CD4-positive, alpha-beta T cell (primary cell): ENCODE data around the gene MAP3K19. TPM values are rescaled to one million over a fixed set of nuclear protein-coding genes. Genes with fewer than 3 reads are reported as not detected.
"Not testable (repeated sequence)": the region's sequence is repeated elsewhere in the genome, so short reads cannot be mapped to it uniquely, and the experiment has no call there.

Experiments
- ATAC-seq: fragments of 200-7000 bp; cut with Tn5 transposase; one replicate; pipeline ENCODE4 v1.10.0; 2022; ENCODE audit warnings: mild to moderate bottlenecking; ENCODE audit not compliant: poor library complexity
- CTCF ChIA-PET: fragments of 350-600 bp; sonication (Branson Sonifier 250); formaldehyde crosslinking; loops from one replicate; lab custom pipeline; 2021; ENCODE audit warnings: antibody characterized with exemption, inconsistent platforms; lab: Charles Lee
- POLR2A ChIA-PET: fragments of 350-600 bp; sonication (Branson Sonifier 250); formaldehyde crosslinking; loops from one replicate; lab custom pipeline; 2021; ENCODE audit warnings: antibody characterized with exemption, inconsistent platforms; lab: Charles Lee
- DNase-seq, 14 experiments: peaks; one replicate each; pipeline ENCODE4 v3.0.0-alpha.2; 2013 to 2020; ENCODE audit warnings: mixed read lengths in 2 of 14
- H3K27ac ChIP-seq, 2 donors: one replicate each; pipeline versions ENCODE4 v1.5.1 to v1.7.0; 2013; ENCODE audit warnings: low read length in 2 of 2, low read depth in 1 of 2, mild to moderate bottlenecking in 1 of 2
- H3K27me3 ChIP-seq, 2 experiments: 1 replicate in 1 of 2; 2 replicates in 1 of 2; pipeline versions ENCODE4 v1.6.1 to v1.7.0; 2013; ENCODE audit warnings: low read length in 2 of 2, control low read depth in 1 of 2, mild to moderate bottlenecking in 1 of 2, moderate library complexity in 1 of 2; ENCODE audit not compliant: insufficient read depth in 2 of 2, control insufficient read depth in 1 of 2
- H3K36me3 ChIP-seq: one replicate; pipeline ENCODE4 v1.6.1; 2013; ENCODE audit warnings: low read length, control low read depth; ENCODE audit not compliant: insufficient read depth
- H3K4me1 ChIP-seq: one replicate; pipeline ENCODE4 v1.6.1; 2013; ENCODE audit warnings: low read length, control low read depth; ENCODE audit not compliant: insufficient read depth
- H3K4me3 ChIP-seq: one replicate; pipeline ENCODE4 v1.5.1; 2013; ENCODE audit warnings: mild to moderate bottlenecking, low read length, moderate library complexity
- H3K9me3 ChIP-seq, 2 experiments: 1 replicate in 1 of 2; 2 replicates in 1 of 2; pipeline versions ENCODE4 v1.6.1 to v1.7.0; 2013; ENCODE audit warnings: low read length in 2 of 2, mild to moderate bottlenecking in 2 of 2, control low read depth in 1 of 2, moderate library complexity in 1 of 2; ENCODE audit not compliant: control insufficient read depth in 1 of 2, insufficient read depth in 1 of 2
- H3K27ac Mint-ChIP-seq: one replicate; pipeline ENCODE4 v1.8.0; 2020; ENCODE audit warnings: mixed read lengths
- H3K27me3 Mint-ChIP-seq: one replicate; pipeline ENCODE4 v1.8.0; 2021; ENCODE audit warnings: mixed read lengths
- H3K36me3 Mint-ChIP-seq: one replicate; pipeline ENCODE4 v1.8.0; 2021; ENCODE audit warnings: low read depth, mixed read lengths
- H3K4me1 Mint-ChIP-seq: one replicate; pipeline ENCODE4 v1.8.0; 2021; ENCODE audit warnings: low read depth, mixed read lengths
- H3K4me3 Mint-ChIP-seq: one replicate; pipeline ENCODE4 v1.8.0; 2020; ENCODE audit warnings: mild to moderate bottlenecking, mixed read lengths
- H3K9me3 Mint-ChIP-seq: one replicate; pipeline ENCODE4 v1.8.0; 2020; ENCODE audit warnings: mixed read lengths
- intact Hi-C, 2 experiments: fragments of 100-400 bp; cut with DNase I in 1 of 2; cut with micrococcal nuclease in 1 of 2; formaldehyde crosslinking; loops; one replicate each; pipeline versions ENCODE4 v1.15.1 to v1.9.0; 2023 to 2025; cut with DNase I, micrococcal nuclease
- total RNA-seq, 174 experiments: library from RNA in 2 of 174; stranded (reverse) in 2 of 174; gene quantifications; one replicate each; pipeline ENCODE4 v1.2.3 and lab custom pipeline; 2021 to 2026
- TF ChIP-seq, protein P1 (sequence below): fragments of 200-600 bp; IDR thresholded peaks from one replicate; pipeline ENCODE4 v1.8.0; 2022; ENCODE audit warnings: antibody characterized with exemption, mild to moderate bottlenecking

The MAP3K19 gene
- total RNA-seq, 2 experiments from 2014 or later: not detected

DNA sequence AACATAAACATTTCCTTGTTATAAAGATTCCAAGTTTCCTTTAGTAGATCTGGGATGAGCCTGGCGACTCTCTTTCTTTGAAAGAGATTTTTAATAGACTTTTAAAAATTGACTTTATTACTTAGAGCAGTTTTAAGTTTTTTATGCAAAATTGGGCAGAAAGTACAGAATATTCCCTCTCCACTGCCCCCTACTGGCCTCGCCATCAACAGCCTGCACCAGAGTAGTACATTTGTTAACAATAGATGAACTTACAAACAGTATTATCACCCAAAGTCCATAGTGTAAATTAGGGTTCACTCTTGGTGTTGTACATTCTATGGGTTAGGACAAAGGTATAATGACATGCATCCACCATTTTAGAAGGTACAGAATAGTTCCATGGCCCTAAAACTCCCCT lies 3.9 kb downstream of the MAP3K19 start:
- DNase-seq (peak in 7 of 14 experiments; percentile 8 to 47 (median 14)), ATAC-seq (no peak)
- ChIA-PET CTCF (interaction anchor here (1.0 kb wide), 1 partner anchor 83 kb away, joined by 3 read pairs; no protein-coding TSS in a partner anchor), POLR2A (no interaction called here)
- Mint-ChIP-seq H3K27me3 (peaks cover 4% of the 10 kb centered on the region), H3K4me3 (no peak overlapping the region), H3K4me1 (no peaks in the 10 kb centered on the region), H3K27ac (no peak overlapping the region), H3K9me3 (no peaks in the 10 kb centered on the region), H3K36me3 (no peaks in the 10 kb centered on the region)
- intact Hi-C loops: no loop called here
- no peaks in the 10 kb centered on the region for H3K27me3 ChIP-seq
- no peaks in the 10 kb centered on the region for H3K36me3 ChIP-seq
- H3K4me1 ChIP-seq: no peaks in the 10 kb centered on the region
- no peaks in the 10 kb centered on the region for H3K9me3 ChIP-seq
- TF ChIP-seq, protein P1, sequence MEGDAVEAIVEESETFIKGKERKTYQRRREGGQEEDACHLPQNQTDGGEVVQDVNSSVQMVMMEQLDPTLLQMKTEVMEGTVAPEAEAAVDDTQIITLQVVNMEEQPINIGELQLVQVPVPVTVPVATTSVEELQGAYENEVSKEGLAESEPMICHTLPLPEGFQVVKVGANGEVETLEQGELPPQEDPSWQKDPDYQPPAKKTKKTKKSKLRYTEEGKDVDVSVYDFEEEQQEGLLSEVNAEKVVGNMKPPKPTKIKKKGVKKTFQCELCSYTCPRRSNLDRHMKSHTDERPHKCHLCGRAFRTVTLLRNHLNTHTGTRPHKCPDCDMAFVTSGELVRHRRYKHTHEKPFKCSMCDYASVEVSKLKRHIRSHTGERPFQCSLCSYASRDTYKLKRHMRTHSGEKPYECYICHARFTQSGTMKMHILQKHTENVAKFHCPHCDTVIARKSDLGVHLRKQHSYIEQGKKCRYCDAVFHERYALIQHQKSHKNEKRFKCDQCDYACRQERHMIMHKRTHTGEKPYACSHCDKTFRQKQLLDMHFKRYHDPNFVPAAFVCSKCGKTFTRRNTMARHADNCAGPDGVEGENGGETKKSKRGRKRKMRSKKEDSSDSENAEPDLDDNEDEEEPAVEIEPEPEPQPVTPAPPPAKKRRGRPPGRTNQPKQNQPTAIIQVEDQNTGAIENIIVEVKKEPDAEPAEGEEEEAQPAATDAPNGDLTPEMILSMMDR: peak; percentile 39
- H3K4me3 ChIP-seq: no peak overlapping the region
- no peak overlapping the region for H3K27ac ChIP-seq

DNA sequence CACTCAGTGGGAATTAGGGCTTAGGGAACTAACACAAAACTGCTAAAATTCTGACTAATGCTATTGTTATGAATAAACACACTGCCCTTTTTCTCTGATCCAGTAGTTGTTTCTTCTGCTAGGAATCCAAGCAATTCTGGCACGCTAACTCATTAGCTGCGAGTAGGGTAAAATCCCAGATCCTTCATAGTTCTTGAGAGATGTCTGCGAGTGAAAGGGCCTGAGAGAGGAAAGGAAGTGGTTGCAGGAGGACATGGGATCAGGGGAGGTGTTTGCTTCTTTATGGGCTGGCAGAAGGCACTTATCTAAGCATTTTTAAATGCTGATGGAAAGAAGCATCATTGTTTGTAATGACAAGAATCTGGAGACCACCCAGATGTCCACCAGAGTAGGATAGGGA lies 9.4 kb downstream of the MAP3K19 start:
- no peak overlapping the region for H3K27ac Mint-ChIP-seq
- no peaks in the 10 kb centered on the region for H3K9me3 ChIP-seq
- ChIA-PET POLR2A (interaction anchor here (0.6 kb wide), 1 partner anchor 867 kb away, joined by 3 read pairs; no protein-coding TSS in a partner anchor), CTCF (no interaction called here)
- H3K36me3 Mint-ChIP-seq: no peaks in the 10 kb centered on the region
- no peaks in the 10 kb centered on the region for H3K27me3 ChIP-seq
- H3K27me3 Mint-ChIP-seq: no peaks in the 10 kb centered on the region
- TF ChIP-seq, protein P1: no peak
- no peak overlapping the region for H3K27ac ChIP-seq
- H3K4me1 ChIP-seq: no peaks in the 10 kb centered on the region
- H3K4me3 Mint-ChIP-seq: no peak overlapping the region
- no peak overlapping the region for H3K4me3 ChIP-seq
- ATAC-seq: no peak
- no peaks in the 10 kb centered on the region for H3K4me1 Mint-ChIP-seq
- DNase-seq: no peak
- H3K36me3 ChIP-seq: no peaks in the 10 kb centered on the region
- no peaks in the 10 kb centered on the region for H3K9me3 Mint-ChIP-seq
- intact Hi-C loops: no loop called here

DNA sequence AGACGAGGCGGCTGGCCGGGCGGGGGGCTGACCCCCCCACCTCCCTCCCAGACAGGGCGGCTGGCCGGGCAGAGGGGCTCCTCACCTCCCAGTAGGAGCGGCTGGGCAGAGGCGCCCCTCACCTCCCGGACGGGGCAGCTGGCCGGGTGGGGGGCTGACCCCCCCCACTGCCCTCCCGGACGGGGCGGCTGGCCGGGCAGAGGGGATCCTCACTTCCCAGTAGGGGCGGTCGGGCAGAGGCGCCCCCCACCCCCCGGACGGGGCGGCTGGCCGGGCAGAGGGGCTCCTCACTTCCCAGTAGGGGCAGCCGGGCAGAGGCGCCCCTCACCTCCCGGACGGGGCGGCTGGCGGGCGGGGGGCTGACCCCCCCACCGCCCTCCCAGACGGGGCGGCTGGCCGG lies 14.0 kb downstream of the MAP3K19 start:
- intact Hi-C loops, H3K9me3 ChIP-seq, H3K27ac ChIP-seq, H3K4me3 ChIP-seq, CTCF ChIA-PET, H3K9me3 Mint-ChIP-seq, DNase-seq, H3K36me3 Mint-ChIP-seq, H3K36me3 ChIP-seq, H3K4me1 ChIP-seq, H3K27me3 ChIP-seq, ATAC-seq, H3K4me1 Mint-ChIP-seq, H3K27ac Mint-ChIP-seq, POLR2A ChIA-PET, H3K4me3 Mint-ChIP-seq, H3K27me3 Mint-ChIP-seq: not testable (repeated sequence)

DNA sequence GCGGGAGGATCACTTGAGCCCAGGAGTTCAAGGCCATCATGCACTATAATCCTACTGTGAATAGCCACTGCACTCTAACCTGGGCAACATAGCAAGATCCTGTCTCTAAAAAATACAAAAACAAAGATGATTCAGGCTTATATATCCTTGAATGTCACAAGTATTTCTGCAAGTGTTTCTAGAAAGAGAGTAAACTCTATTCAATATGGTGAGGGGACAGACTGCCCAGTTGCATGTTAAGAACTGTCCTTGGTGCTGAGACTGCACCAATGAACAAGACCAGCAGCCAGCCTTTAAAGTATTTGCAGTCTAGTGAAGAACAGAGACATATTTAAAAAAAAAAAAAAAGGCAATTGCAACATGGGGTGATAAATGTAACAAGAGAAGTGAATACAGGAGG lies 16.4 kb downstream of the MAP3K19 start:
- ChIA-PET CTCF (no interaction called here), POLR2A (no interaction called here)
- Mint-ChIP-seq H3K4me3 (no peak overlapping the region), H3K27me3 (no peaks in the 10 kb centered on the region), H3K27ac (no peak overlapping the region), H3K4me1 (no peaks in the 10 kb centered on the region), H3K9me3 (no peaks in the 10 kb centered on the region), H3K36me3 (no peaks in the 10 kb centered on the region)
- Histone ChIP-seq H3K27me3 (peaks cover 0 to 2% of the 10 kb centered on the region in 2 experiments), H3K4me3 (no peak overlapping the region), H3K27ac (no peak overlapping the region), H3K9me3 (no peaks in the 10 kb centered on the region), H3K36me3 (no peaks in the 10 kb centered on the region), H3K4me1 (no peaks in the 10 kb centered on the region)
- TF ChIP-seq, protein P1: no peak
- DNase-seq: peak in 1 of 14 experiments; percentile 10
- ATAC-seq: no peak
- intact Hi-C loops: no loop called here
